Body of pancreas (tissue), 4 donors: ENCODE measurements around the gene PEX14. TPM values are rescaled to one million over a fixed set of nuclear protein-coding genes. Genes with fewer than 3 reads are reported as not detected.

Experiments used
- ATAC-seq: fragments of 150-250 bp; one replicate; pipeline ENCODE4 v1.9.1; 2016
- DNase-seq, 4 donors: peaks; one replicate each; pipeline ENCODE4 v3.0.0-alpha.2; 2019
- H3K27ac ChIP-seq, 4 donors: fragments of 200-600 bp; sonication (generic); 1 replicate in 3 of 4; 2 replicates in 1 of 4; pipeline versions ENCODE4 v1.5.1 to v1.6.1; 2016 to 2019; ENCODE audit warnings: mild to moderate bottlenecking in 1 of 4, mixed read lengths in 1 of 4, moderate library complexity in 1 of 4
- H3K27me3 ChIP-seq, 2 donors: fragments of 200-600 bp; sonication (generic); one replicate each; pipeline ENCODE4 v1.6.0; 2016; ENCODE audit warnings: mild to moderate bottlenecking in 1 of 2
- H3K36me3 ChIP-seq, 2 donors: fragments of 200-600 bp; sonication (generic); replicated peaks in 1 of 2; 2 replicates each; pipeline ENCODE4 v1.5.1; 2016; ENCODE audit warnings: low read depth in 2 of 2; ENCODE audit not compliant: insufficient read depth in 1 of 2
- H3K4me1 ChIP-seq: fragments of 200-600 bp; sonication (generic); one replicate; pipeline ENCODE4 v1.6.0; 2016
- H3K4me3 ChIP-seq, 2 donors: fragments of 200-600 bp; sonication (generic); 1 replicate in 1 of 2; 2 replicates in 1 of 2; pipeline ENCODE4 v1.5.1; 2016 to 2019
- H3K9me3 ChIP-seq, 3 donors: fragments of 200-600 bp; sonication (generic); 1 replicate in 2 of 3; 2 replicates in 1 of 3; pipeline ENCODE4 v1.5.1; 2016
- CTCF ChIP-seq, 7 experiments: fragments of 450-650 bp in 4 of 7; fragments of 200-600 bp in 3 of 7; sonication (generic) in 3 of 7; IDR thresholded peaks; one replicate each; pipeline ENCODE4 v1.5.1; 2016 to 2019; ENCODE audit warnings: antibody characterized with exemption in 7 of 7
- POLR2A ChIP-seq, 3 donors: fragments of 450-650 bp; IDR thresholded peaks; one replicate each; pipeline ENCODE4 v1.6.1; 2016; ENCODE audit warnings: antibody characterized with exemption in 3 of 3, mild to moderate bottlenecking in 2 of 3
- WGBS, 2 donors: methylation state at CpG; one replicate each; pipeline ENCODE4 v1.1.5; 2017; 5-methylcytosine and 5-hydroxymethylcytosine counted together
- intact Hi-C: fragments of 100-400 bp; cut with DNase I; formaldehyde crosslinking; loops from one replicate; pipeline ENCODE4 v1.15.1; 2023
- total RNA-seq, 2 donors: library from RNA; depleted of rRNA; stranded (reverse); fragments of >200 nt; gene quantifications; one replicate each; pipeline ENCODE4 v1.1.0, GENCODE V29; 2016

PEX14 gene
- total RNA-seq, 2 donors from 2014 or later = 8.6 to 8.8 TPM

GRCh38 chr1:10641976-10642375 lies 167.2 kb downstream of the PEX14 start:
- DNase-seq (no peak), ATAC-seq (no peak)
- Histone ChIP-seq H3K4me1 (no peaks in the 10 kb centered on the region), H3K4me3 (no peak overlapping the region), H3K36me3 (peaks cover 0 to 9% of the 10 kb centered on the region in 2 donors), H3K27ac (no peak overlapping the region), H3K9me3 (no peaks in the 10 kb centered on the region), H3K27me3 (no peaks in the 10 kb centered on the region)
- 90 to 93% methylated on average over 18 to 24 of the region's 24 CpGs for WGBS, 2 donors
- TF ChIP-seq POLR2A (IDR thresholded peaks at IDR 0.05) (no peak), CTCF (IDR thresholded peaks at IDR 0.05) (no peak)
- intact Hi-C loops = no loop called here

DNA sequence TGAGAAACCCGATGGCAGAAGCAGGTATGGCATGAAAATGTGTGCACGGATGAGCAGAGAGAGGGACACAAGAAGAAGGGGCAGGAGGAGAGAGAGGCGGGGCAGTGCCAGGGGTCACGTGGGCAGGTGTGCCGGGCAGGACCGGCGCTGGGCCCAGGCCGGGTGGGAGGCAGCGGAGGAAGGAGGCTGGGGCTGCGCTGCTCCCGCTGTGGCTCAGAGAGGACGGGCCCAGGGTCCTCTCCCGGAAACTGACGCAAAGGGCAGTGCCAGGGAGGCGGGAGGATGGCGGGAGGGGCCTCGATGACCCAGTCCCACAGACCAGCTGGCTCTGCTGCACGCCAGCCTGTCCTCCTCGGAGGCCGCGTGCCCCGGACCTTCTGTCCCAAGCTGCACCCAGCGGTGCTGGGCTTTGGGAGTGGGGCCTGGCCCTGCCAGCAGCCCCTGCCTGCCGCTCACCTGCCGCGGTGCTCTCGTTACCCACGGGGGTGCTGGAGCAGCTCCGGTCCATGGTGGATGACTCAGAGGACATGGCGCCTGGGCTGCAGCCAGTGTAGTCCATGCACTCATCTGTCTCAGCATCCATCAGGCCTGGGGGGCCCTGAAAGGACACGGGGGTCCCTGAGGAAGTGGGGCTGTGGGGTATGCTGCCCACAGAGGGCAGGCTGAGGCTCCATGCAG lies 167.8 kb downstream of the PEX14 start:
- H3K4me3 ChIP-seq = no peak overlapping the region
- H3K27ac ChIP-seq = no peak overlapping the region
- no peaks in the 10 kb centered on the region for H3K4me1 ChIP-seq
- TF ChIP-seq CTCF (IDR thresholded peaks at IDR 0.05) (no peak), POLR2A (IDR thresholded peaks at IDR 0.05) (no peak)
- intact Hi-C loops = no loop called here
- H3K36me3 ChIP-seq = peaks cover 0 to 9% of the 10 kb centered on the region in 2 donors
- H3K9me3 ChIP-seq = no peaks in the 10 kb centered on the region
- WGBS, 2 donors = 85 to 92% methylated on average over 14 to 25 of the region's 31 CpGs
- no peak for DNase-seq
- ATAC-seq = no peak
- no peaks in the 10 kb centered on the region for H3K27me3 ChIP-seq

DNA sequence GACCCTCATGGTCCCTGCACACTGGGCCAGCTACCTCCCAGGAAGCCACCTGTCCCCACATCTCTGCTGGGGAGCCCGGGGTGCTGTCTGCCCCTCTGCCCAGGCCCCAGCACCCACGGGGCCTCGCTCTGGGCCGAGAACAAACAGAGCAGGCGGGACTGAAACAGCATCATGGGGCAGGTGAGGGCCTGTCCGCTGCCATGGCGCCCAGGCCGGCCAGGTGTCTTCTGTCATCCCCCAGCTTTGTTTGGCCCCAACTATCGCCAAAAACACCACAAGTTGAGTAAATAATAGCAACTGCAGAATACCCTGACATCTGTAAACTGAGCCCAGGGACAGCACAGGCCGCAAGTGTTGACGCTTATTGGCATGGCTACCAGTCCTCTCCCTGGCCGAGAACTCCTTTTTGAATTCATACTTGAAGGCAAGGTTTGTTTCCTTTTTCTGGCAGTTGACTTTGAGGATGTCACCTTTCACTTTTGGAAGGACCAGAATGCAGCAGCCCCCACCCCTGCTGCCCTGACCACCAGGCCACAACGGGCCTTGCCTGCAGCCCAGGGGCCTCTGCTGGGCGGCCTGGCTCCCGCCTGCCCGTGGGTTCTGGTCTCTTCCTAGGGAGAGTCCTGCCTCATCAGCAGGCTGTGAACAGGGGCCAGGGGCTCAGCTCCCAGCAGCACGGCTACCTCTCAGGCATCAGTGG lies 169.0 kb downstream of the PEX14 start:
- no peaks in the 10 kb centered on the region for H3K27me3 ChIP-seq
- DNase-seq (no peak), ATAC-seq (no peak)
- 89 to 93% methylated on average over 15 to 17 of the region's 17 CpGs for WGBS, 2 donors
- no peak overlapping the region for H3K27ac ChIP-seq
- no peaks in the 10 kb centered on the region for H3K9me3 ChIP-seq
- no peaks in the 10 kb centered on the region for H3K4me1 ChIP-seq
- TF ChIP-seq CTCF (IDR thresholded peaks at IDR 0.05) (no peak), POLR2A (IDR thresholded peaks at IDR 0.05) (no peak)
- no peak overlapping the region for H3K4me3 ChIP-seq
- H3K36me3 ChIP-seq = peaks cover 0 to 9% of the 10 kb centered on the region in 2 donors
- intact Hi-C loops = no loop called here

DNA sequence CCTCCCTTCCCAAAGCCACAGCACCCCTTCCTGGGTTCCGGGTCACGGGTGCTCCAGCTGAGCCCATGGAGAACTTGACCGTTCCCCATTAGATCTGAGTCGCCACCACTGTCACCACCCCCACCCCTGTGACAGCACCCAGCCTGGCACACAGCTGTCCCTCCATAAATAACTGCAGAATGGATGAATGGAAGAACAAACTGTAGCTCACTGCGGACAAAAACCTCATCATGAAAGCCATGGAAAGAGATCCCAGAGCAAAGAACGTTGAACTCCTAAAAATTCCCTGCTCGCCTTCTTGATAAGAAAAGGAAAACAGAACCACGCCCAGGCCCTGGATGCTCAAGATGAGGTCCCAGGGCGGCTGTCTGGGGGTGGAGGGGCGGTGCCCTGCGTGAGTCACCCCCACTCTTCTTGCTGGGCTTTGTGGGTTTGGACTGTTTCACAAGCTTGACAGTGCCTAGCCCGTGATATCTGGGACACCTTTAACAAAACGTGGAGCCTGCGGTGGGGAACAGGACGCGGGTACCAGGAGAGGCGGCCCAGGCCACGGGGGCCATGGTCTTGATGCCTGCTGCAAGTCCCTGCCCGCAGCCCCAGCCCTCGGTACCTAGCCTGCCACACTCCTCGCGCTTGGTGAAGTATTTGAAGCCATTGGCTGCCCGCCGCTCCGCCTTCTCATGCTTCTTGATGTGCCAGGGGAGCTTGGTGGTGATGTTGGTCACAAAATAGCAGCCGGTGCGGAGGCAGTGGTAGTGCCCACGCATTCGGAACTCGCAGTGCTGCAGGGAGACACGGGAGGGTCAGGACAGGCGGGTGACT lies 169.8 kb downstream of the PEX14 start:
- no peak overlapping the region for H3K27ac ChIP-seq
- no peak overlapping the region for H3K4me3 ChIP-seq
- H3K27me3 ChIP-seq = no peaks in the 10 kb centered on the region
- ATAC-seq = no peak
- TF ChIP-seq CTCF (IDR thresholded peaks at IDR 0.05) (no peak), POLR2A (IDR thresholded peaks at IDR 0.05) (no peak)
- DNase-seq = no peak
- 91 to 96% methylated on average over 27 to 32 of the region's 32 CpGs for WGBS, 2 donors
- intact Hi-C loops = no loop called here
- H3K36me3 ChIP-seq = peaks cover 0 to 9% of the 10 kb centered on the region in 2 donors
- H3K9me3 ChIP-seq = no peaks in the 10 kb centered on the region
- no peaks in the 10 kb centered on the region for H3K4me1 ChIP-seq
